Neural progenitor cell (in vitro differentiated cells): ENCODE measurements around the gene PRSS36.

Experiments used
- CTCF ChIP-seq: fragments of 200-600 bp; sonication (generic); IDR thresholded peaks from 2 replicates; pipeline ENCODE4 v1.5.1; 2017; ENCODE audit warnings: antibody characterized with exemption, mild to moderate bottlenecking
- EZH2 ChIP-seq: fragments of 200-600 bp; sonication (generic); IDR thresholded peaks from 2 replicates; pipeline ENCODE4 v1.6.1; 2017; ENCODE audit warnings: antibody characterized with exemption, mild to moderate bottlenecking, moderate library complexity
- EZH2phosphoT487 ChIP-seq: fragments of 200-600 bp; sonication (generic); IDR thresholded peaks from 2 replicates; pipeline ENCODE4 v1.6.1; 2017; ENCODE audit warnings: antibody characterized with exemption

GRCh38 chr16:31105677-31106213 is 44.1 kb downstream of the PRSS36 start:
- TF ChIP-seq CTCF = peak; percentile 64
- TF ChIP-seq EZH2 = no peak
- no peak for TF ChIP-seq EZH2phosphoT487
